ENCODE data around the gene ALOXE3.

ALOXE3 gene

DNA sequence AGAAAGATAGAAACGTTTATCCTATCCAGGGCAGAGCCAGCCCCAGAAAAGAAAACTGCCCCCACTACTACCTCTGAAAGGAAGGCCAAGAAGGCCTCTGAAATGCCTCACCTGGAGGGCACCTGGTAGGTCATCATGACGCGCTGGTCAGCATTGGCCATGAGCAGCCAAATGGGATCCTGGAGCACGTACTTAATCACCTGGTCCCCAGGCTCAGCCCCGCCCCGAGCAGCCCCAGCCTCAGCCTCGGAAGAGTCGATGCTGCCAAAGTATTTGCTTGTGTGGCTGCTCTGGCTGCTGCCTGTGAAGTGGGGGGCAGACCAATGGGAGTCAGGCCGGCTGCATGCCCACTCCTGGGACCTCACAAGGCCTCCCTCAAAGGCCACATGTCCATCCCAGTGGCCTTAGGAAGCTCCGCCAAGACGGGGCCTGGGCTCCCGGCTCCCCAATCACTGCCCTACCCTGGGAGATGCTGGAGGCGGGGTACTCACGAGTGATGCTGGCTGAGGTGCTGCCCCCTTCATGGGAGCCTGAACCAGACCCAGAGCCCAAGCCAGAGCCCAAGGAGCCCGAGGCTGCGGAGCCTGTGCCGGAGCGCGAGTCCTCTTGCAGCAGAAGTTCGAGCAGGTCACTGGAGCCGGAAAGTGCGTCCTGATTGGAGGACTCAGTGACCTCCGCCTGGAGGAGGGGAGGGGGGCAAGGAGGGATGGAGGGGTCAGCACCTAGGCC, 24.0 kb upstream of the ALOXE3 start:
- no peak for DNase-seq (ENCODE audit: low read depth)

- no peak for DNase-seq (ENCODE audit: low read depth)
These were observed 23.4 kb upstream of the ALOXE3 start for GRCh38 chr17:8141741-8142140.

DNA sequence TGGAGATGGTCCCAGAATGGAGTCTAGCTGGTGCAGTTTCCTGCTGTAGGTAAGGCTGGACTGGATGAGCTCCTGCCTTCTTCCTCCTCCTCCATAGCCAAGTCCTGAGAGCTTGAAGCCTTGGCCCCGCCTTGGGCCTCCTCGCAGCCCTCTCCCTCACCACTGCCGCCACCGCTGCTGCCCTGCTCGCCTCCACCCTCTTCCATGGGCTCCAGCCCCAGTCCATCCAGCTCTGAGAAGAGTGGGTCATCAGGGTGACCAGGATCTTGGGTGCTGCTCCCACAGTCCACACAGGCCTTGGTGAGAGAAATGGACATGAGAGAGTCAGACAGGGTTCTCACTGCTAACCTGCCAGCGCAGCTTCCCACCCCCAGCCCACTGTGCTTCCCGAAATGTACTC, 22.7 kb upstream of the ALOXE3 start:
- DNase-seq (ENCODE audit: low read depth), result no peak

GRCh38 chr17:8140065-8141029, 22.0 kb upstream of the ALOXE3 start:
- no peak for DNase-seq (ENCODE audit: low read depth)

DNA sequence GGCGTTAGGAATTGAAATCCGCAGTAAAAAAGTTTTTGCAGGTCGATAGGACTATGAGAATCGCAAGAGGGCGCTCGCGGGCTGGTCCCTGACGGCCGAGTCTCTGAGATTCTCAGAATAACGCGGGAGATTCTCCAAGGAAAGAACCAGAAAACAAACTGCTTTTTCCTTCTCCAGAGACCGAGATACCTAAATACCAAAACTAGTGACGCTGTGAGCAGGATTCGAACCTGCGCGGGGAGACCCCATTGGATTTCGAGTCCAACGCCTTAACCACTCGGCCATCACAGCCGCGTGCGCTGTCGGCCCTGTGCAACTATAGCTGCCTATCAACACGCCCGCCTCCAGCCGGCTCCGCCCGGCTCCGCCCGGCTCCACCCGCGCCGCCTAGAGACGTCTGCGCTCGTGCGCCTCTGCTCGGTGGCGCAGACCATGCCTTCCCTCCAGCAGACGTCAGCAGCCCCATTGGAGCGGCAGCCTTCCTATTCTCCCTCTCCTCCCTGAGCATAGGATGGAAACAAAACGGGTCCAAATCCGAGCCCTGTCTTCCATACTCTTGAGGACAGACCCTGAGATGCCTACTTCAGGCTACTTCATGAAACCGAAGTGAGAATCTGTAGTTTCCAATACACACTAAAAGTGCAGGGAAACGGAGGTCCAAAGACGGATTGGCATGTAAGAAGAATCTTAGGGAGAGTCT, 20.5 kb upstream of the ALOXE3 start:
- peak; percentile 97 for DNase-seq (ENCODE audit: low read depth)

DNA sequence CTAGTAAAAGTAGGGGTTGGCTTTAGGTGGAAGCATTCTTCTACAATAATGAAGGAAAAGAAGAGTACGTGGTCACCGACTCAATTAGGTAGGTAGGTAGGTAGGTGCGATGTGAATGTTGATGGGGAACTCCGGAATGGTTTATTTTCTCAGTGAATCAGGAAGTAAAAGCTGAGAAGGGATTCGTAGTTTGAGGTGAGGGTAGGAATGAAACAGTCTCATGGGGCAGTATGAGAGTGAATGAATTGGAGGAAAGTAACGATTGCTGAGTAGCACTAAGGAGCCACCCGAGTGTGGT, 20.0 kb upstream of the ALOXE3 start:
- no peak for DNase-seq (ENCODE audit: low read depth)

DNA sequence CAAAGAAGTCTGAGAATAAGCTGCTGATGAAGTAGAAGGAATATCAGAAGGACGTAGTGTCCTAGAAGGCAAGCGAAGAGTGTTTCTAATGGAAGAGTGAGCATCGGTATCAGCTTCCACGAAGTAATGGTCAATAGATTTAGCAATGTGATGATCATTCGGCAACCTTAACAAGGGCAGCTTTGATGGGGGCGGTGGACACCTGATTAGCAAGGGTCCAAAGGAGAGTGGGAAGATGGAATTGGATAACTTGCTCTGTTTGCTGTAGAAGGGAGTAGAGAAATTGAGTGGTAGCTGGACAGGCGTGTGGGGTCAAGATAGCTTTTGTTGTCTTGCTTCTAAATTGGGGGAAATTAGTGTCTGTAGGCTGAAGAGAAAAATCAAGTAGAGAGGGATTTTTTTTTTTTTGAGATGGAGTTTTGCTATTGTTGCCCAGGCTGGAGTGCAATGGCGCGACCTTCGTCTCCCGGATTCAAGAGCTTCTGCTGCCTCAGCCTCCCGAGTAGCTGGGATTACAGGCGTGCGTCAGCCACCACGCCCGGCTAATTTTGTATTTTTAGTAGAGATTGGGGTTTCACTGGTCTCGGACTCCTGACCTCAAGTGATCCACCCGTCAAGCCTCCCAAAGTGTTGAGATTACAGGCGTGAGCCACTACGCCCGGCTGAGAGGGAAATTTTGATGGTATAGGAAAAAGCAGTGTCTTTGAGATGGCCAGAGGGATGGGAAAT, 19.5 kb upstream of the ALOXE3 start:
- DNase-seq (ENCODE audit: low read depth), result no peak

- DNase-seq (ENCODE audit: low read depth), result no peak
These were observed 15.6 kb upstream of the ALOXE3 start for GRCh38 chr17:8133941-8134340.

GRCh38 chr17:8133399-8133798, 15.1 kb upstream of the ALOXE3 start:
- DNase-seq (ENCODE audit: low read depth), result no peak

- no peak for DNase-seq (ENCODE audit: low read depth)
These were observed 13.6 kb upstream of the ALOXE3 start for GRCh38 chr17:8131844-8132441.

DNA sequence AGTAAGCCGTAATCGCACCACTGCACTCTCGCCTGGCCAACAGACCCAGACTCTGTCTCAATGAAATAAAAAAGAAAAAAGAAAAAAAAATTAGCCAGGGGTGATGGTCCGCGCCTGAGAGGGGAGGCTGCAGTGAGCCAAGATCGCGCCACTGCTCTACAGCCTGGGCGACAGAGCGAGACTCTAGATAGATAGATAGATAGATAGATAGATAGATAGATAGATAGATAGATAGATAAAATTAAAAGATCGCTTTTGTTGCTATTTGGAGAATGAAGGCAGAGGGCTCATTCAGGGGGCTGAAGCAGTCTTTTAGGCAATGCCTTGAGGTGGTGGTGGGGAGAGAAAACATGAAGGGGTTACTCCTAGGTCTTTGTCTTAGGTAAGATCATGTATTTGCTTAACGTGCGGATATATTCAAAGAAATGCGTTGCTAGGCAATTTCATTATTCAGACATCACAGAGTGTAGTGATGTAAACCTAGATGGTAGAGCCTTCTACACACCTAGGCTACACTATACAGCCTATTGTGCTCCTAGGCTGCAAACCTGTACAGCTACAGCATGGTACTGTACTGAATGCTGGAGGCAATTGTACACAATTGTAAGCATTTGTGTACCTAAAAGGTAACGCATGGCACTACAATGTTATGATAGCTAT, 9.9 kb upstream of the ALOXE3 start:
- DNase-seq (ENCODE audit: low read depth), result no peak

DNA sequence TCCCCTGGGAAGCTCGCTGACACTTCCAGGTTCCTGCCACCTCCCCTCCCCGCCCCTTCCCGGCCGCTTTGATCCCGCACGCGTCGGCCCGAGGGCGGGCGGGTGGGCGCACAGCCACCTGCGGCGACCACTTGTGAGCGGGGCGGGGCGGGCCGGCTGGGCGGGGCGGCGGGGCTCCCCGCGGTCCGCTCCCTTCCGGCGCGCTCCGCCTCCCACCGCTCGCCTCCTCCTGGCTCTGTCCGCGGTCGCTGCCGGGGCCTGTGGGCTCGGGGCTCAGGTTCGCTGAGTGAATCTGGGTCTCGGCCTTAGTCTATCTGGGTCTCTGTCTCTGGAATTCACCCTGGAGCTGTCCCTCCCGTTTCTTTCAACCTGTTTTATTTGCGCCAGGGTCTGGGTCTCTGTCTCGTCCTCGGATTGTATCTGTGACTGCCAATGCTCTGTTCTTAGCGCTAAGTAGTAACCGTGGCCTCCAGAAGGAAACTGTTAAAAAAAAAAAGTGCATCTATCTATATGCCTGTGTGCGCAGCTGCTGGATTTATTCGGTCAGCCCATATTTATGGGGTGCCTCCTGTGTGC, 8.3 kb upstream of the ALOXE3 start:
- DNase-seq (ENCODE audit: low read depth), result no peak

DNA sequence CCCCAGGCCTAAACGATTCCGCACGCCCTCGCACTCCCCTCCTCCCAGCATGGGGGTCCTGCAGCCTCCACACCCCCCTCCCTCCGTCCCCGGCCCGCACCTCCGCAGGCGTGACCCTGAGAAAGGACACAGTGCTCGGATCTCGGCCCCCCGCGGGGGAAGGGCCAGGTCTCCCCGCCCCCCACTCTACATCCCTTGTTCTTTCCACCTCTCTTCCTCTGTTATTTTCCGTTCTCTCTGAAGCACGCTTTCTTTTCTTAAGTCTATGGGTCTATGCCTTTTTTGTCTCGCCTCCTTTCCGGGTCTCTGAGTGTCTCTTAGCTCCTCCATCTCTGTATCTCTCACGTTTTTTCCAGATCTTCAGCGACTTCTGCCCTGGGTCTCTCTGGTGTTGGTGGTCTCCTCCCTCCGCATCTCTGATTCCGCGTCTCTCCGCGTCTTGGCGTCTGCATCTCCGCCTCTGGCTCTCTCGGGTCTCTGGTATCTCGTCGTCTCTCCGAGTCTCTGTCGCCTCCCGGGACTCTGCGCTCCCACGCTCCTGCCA, 7.7 kb upstream of the ALOXE3 start:
- no peak for DNase-seq (ENCODE audit: low read depth)

DNA sequence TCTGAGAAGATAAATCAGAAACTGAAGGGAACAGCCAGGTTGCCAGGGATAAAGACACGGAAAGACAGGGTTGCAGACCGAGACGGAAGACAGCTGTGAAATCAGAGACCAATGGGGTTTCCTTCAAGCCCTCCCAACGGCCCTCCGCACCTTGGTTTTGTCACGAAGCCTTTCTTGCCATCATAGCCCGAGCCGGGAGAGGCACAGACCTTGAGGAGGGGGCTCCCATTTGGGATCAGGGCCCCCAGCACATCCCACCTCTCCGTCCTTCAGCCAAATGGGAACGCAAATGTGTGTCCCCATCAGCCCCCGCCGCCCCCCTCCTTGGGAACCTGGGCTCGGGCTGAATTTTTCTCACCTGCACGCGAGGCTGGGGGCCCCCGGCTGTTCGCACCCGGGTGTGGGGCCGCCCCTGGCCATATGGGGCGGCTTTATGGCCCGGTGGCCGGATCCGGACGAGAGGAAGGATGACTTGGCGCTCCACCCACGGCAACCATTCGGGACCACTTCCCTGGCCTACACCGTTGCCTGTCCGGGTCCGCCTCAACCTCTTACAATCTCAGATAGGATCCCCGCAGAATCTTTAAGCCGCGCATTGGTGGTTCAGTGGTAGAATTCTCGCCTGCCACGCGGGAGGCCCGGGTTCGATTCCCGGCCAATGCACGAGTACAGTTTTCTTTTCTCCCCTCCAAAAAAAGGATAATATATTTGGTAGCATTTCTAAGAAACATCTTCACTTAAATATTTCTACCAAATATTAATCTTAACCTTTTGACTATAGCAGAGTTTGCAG, 7.0 kb upstream of the ALOXE3 start:
- DNase-seq (ENCODE audit: low read depth), result no peak

DNA sequence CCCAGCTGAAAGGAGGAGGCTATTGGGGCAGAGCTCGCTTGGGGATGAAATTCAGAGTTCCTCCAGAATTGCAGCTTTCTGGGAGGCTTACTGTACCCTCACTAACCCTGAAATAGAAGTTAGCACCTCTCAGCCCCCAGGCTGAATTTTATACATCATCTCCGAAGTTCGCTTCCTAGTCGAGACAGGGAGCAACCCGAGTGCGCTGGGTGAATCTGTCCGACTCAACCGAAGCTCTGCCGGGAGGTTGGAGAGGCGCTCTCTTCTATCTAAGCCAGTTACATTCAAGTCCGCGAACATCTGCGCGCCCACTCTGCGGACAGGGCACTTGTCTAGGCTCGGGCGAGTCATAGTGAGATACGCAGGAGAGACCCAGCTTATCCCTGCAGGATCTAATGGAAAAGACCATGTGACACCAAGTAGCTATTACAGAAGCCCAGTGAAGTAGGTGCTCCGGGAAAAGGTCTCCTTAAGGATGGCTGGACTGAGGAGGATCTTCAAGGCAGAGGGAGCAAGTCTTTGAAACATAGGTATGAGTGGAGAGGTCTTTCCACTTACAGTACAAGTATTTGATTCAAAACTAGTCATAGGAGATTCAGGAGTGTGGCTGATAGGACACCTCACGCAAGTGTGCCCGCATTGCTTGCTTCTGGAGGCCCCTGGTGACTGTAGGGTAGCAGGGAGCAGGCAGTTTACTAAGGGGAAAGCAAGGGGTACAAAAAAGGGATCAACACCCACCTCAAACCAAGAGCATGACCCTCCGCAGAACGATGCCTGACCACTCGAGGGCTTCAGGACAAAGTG, 6.2 kb upstream of the ALOXE3 start:
- DNase-seq (ENCODE audit: low read depth), result no peak

GRCh38 chr17:8123695-8124349, 5.5 kb upstream of the ALOXE3 start, which contains the start of gene HES7:
Gene HES7 (minus strand): TSS chr17:8124106. CDS start chr17:8124084, 22 bp downstream.
- no peak for DNase-seq (ENCODE audit: low read depth)

DNA sequence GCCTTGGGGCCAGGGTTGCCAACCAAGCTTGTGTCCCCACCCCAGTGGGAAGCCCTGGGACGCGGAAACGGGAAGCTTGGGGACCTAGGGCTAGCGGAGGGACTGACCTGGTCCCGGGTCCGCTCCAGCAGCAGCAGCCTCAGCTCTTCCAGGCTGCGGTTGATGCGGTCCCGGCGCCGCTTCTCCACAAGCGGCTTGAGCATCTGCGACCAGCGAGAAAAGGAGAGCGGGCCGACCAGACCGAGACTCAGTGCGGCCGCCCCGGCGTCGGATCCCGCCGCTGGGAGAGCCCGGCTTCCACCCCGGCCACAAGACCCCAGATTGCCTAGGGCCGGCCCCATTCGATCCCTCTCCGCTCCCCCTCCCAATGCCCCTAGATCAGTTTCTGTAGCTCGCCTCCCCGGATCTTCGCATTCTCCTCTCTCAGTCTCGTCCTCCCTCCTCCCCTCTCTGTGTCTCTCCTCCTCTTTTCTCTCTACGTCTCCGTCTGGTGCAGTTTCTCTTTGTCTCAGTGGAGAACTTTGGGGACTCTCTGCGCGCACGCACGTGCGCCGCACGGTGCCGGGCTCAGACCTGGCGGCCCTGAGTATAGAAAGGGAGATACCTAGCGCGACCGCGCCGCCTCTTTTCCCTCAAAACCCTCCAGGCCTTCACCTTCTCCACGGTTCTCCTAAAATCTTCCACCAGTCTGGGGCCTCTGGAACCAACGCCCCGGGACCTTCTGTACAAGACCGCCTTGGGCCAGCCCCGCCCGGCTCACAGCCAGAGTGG, 4.8 kb upstream of the ALOXE3 start:
- no peak for DNase-seq (ENCODE audit: low read depth)
